Epithelial cell of esophagus (primary cell): Measurements from ENCODE around the gene SLC25A43.
"Not testable (repeated sequence)": the region's sequence is repeated elsewhere in the genome, so short reads cannot be mapped to it uniquely, and the experiment has no call there.

ENCODE experiments used
- DNase-seq: peaks from one replicate; pipeline ENCODE4 v3.0.0; 2010; ENCODE audit warnings: low read depth
- H3K4me3 ChIP-seq: 2 replicates; pipeline ENCODE4 v1.5.1; 2011; ENCODE audit warnings: mild to moderate bottlenecking, low read length, control low read depth
- CTCF ChIP-seq: IDR thresholded peaks from 2 replicates; pipeline ENCODE4 v1.5.1; 2011; ENCODE audit warnings: low read depth, mild to moderate bottlenecking, low read length, control low read depth, inconsistent platforms; ENCODE audit not compliant: insufficient read depth; ENCODE audit errors: missing control alignments

The SLC25A43 gene

GRCh38 chrX:119488749-119489148 lies 89.6 kb downstream of the SLC25A43 start:
- peak; percentile 51 for TF ChIP-seq CTCF
- peak; percentile 54 for DNase-seq
- H3K4me3 ChIP-seq = no peak overlapping the region

DNA sequence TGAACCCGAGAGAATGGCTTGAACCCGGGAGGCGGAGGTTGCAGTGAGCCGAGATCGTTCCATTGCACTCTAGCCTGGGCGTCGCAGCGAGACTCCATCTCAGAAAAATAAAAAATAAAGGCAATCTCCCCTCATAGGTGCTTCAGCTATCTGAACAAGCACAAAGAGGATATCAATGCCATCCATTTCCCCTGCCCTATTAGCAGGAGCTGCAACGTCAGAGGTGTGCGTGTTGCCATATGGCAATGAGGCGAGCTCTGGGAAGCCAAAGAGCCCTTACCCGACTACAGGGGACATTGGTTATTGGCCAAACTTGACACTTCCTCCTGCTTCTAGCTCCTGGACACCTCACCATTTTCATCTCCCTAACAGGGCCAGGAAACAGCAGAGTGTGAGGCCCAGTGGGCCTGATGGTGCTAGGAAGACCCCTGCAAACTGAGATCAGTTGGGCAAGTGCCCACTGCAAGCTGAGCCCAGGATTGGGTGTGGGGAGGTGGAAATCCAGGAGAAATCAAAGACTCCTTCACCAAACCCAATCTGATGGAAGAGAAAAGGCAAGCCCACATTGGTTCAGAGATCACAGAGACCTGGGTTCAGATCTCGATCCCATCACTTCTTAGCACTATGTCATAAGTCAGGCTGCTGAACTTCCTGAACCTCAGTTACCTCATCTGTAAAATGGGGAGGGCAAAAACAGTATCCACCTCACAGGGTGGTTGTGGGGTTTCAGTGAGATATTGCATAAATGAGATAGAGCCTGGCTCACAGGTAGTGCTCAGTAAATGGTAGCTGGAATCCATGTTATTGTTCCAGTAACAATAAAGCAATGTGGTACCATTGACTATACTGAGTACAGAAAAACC lies 90.3 kb downstream of the SLC25A43 start:
- DNase-seq = no peak
- TF ChIP-seq CTCF = no peak
- no peak overlapping the region for H3K4me3 ChIP-seq

DNA sequence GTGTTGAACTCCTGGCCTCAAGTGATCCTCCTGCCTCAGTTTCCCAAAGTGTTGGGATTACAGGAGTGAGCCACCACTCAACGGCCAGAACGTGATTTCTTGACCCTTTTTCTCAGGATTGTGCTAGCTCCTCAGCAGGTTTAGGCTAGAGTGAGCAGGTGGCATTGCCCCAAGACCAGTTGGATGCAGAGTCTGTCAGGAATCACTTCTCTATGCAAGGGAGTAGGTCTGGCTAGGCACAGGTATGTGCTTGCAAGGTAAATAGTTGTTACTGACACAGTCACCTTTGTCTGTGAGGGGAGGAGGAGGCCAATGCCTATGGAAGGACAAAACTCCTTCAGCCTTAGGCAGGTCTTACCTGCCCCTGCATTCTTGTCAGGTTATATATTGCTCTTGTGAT lies 93.3 kb downstream of the SLC25A43 start:
- DNase-seq = peak; percentile 54
- no peak for TF ChIP-seq CTCF
- H3K4me3 ChIP-seq = no peak overlapping the region

DNA sequence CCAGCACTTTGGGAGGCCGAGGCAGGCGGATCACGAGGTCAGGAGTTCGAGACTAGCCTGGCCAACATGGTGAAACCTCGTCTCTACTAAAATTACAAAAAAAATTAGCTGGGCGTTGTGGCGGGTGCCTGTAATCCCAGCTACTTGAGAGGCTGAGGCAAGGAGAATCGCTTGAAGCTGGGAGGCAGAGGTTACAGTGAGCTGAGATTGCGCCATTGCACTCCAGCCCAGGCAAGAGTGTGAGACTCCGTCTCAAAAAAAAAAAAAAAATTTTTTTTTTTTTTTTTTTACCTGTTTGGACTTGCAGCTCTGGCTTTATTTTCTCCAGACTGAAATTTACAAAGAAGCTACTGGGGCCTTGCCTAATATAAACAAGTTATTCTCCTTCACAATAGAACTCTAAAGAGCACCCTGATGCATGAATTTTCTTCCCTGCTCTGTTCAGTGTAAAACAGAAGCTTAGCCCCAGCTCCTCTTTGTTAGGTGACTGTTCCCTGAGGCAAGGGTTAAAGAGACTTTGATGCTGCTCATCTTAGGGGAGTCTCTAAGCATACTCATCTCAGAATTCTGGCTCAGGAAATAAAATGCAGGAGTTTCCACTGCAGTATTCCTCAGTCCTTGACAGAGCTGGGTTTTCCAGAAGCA lies 94.8 kb downstream of the SLC25A43 start:
- peak; percentile 58 for DNase-seq
- not testable (repeated sequence) for H3K4me3 ChIP-seq

GRCh38 chrX:119495734-119496726 lies 96.9 kb downstream of the SLC25A43 start:
- H3K4me3 ChIP-seq = no peak overlapping the region
- DNase-seq = no peak
- TF ChIP-seq CTCF = no peak

- no peak for DNase-seq
- no peak overlapping the region for H3K4me3 ChIP-seq
- TF ChIP-seq CTCF = no peak
These were observed 98.0 kb downstream of the SLC25A43 start for GRCh38 chrX:119497185-119497584.

- no peak for TF ChIP-seq CTCF
- H3K4me3 ChIP-seq = no peak overlapping the region
- no peak for DNase-seq
These were observed 101.1 kb downstream of the SLC25A43 start for GRCh38 chrX:119500061-119500800.
